ENCODE measurements around the gene INSR.
A peak's percentile ranks its signal among the peaks of the same experiment; 100 is the strongest.
"Not testable (repeated sequence)": the region's sequence is repeated elsewhere in the genome, so short reads cannot be mapped to it uniquely, and the experiment has no call there.

The INSR gene

GRCh38 chr19:7258041-7258839 is 36.0 kb downstream of the INSR start:
- no peak for DNase-seq (ENCODE audit: low read depth, low spot score)

GRCh38 chr19:7257148-7258040 is 36.8 kb downstream of the INSR start:
- DNase-seq (ENCODE audit: low read depth, low spot score), result peak; percentile 61

GRCh38 chr19:7255631-7256030 is 38.6 kb downstream of the INSR start:
- DNase-seq (ENCODE audit: low read depth, low spot score), result no peak

- no peak for DNase-seq (ENCODE audit: low read depth, low spot score)
Measured at GRCh38 chr19:7255119-7255518, 39.1 kb downstream of the INSR start.

GRCh38 chr19:7254590-7254989 is 39.6 kb downstream of the INSR start:
- DNase-seq (ENCODE audit: low read depth, low spot score), result peak; percentile 65

DNA sequence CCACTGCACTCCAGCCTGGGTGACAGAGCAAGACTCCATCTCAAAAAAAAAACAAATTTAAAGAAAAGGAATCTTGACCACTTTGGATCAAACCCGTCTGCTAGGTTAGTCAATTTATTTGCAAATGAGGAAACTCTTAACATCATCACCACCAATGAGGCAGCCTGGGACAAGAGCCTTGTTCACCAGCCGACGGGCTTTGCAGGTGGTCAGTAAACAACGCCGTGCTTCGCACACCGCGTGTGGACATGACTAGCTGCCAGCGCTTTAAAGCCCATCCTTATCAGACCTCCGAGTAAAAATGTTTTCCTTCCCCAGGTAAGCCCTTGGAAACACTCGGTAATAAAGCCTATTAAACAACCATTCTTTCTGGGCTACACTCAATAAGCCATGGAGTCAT is 41.9 kb downstream of the INSR start:
- DNase-seq (ENCODE audit: low read depth, low spot score), result no peak

GRCh38 chr19:7251494-7251893 is 42.7 kb downstream of the INSR start:
- DNase-seq (ENCODE audit: low read depth, low spot score), result no peak

DNA sequence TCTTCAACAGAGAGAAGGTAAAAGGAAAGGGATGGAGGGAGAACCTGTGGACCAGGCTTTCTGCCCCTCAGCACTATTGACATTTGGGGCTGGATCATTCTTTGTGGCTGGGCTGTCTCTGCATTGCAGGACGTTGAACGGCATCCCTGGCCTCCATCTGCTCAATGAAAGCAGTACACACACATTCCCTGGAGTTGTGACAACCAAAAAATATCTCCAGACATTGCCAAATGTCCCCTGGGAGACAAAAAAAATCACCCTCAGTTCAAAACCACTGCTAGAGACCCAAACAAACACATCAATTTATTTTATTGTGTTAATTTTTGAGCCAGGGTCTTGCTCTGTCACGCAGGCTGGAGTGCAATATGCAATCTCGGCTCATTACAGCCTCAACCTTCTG is 43.3 kb downstream of the INSR start:
- no peak for DNase-seq (ENCODE audit: low read depth, low spot score)

GRCh38 chr19:7250057-7250596 is 44.1 kb downstream of the INSR start:
- no peak for DNase-seq (ENCODE audit: low read depth, low spot score)

DNA sequence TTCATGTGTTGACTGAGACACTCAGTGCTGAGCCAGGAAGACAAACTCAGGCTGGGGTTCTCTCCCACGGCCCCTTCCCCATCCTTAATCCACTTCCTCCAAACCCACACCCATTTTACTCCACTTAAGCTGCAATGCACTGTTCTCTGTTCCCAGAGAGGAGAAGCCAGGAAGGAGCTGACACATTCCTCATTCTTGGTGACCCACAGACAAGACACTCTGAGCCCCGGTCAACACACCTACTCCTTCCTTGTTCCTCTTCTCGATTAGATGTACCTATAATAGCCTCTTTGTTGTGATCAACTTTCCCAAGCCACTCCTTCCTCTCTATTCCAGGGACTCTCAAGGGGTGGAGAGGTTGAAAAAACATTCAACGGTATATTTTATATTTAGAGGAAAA is 47.1 kb downstream of the INSR start:
- no peak for DNase-seq (ENCODE audit: low read depth, low spot score)

DNA sequence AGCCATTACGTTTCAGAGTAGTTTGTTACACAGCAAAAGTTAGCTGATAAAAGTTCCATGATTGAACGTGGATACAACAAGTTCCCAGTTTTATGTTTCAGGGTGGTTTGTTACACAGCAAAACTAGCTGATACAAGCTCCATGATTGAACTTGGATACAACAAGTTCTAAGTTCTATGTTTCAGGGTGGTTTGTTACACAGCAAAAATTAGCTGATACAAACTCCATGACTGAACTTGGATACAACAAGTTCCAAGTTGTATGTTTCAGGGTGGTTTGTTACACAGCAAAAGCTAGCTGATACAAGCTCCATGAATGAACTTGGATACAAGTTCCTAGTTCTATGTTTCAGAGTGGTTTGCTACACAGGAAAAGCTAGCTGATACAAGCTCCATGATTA is 47.6 kb downstream of the INSR start:
- DNase-seq (ENCODE audit: low read depth, low spot score), result no peak

DNA sequence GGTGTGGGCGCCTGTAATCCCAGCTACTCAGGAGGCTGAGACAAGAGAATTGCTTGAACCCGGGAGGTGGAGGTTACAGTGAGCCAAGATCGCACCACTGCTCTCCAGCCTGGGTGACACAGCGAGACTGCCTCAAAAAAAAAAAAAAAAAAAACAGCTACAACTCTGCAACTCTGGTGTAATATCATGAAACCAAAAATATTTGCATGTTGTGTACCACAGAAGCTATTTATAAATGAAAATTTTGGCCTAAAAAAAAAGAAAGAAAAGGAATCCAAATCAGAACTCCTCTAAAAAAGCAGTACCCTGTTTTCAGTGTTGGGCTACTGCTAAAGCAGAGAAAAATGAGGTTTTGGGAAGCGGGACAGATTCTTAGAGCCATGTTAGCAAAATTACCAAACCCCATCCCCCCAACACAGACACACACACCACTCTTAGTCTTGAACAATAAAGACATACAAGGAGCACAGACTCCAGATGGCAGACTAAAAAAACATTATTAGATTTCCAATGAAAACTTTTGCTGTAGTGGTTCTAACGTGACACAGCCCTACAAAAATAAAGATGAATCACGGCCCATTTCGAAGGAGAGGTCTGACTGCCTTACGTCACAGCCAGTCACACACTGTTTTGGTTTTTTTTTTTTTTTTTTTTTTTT is 51.5 kb downstream of the INSR start:
- DNase-seq (ENCODE audit: low read depth, low spot score), result no peak

- DNase-seq (ENCODE audit: low read depth, low spot score), result no peak
Measured at GRCh38 chr19:7238051-7238450, 56.2 kb downstream of the INSR start.

- DNase-seq (ENCODE audit: low read depth, low spot score), result no peak
Measured at GRCh38 chr19:7236153-7236552, 58.1 kb downstream of the INSR start.

DNA sequence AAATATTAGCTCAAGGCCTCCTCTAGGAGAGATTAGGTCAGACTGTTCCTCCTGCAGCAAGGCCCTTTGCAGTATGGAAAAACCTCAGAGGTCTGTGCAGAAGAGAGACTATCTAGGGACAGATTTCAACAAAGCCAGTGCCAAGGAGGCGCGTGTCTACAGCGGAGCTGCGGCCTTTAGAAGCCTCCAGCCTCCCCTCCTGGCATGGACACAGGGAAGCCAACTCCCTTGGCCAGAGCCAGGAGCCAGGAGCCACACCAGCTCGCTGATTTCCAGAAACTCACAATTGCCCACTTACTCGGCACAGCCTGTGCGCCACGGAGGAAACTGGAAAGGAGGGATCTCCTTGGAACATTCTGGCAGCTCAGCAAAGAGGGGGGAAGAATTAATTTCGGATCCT is 63.4 kb downstream of the INSR start:
- no peak for DNase-seq (ENCODE audit: low read depth, low spot score)

GRCh38 chr19:7229735-7230134 is 64.5 kb downstream of the INSR start:
- no peak for DNase-seq (ENCODE audit: low read depth, low spot score)

DNA sequence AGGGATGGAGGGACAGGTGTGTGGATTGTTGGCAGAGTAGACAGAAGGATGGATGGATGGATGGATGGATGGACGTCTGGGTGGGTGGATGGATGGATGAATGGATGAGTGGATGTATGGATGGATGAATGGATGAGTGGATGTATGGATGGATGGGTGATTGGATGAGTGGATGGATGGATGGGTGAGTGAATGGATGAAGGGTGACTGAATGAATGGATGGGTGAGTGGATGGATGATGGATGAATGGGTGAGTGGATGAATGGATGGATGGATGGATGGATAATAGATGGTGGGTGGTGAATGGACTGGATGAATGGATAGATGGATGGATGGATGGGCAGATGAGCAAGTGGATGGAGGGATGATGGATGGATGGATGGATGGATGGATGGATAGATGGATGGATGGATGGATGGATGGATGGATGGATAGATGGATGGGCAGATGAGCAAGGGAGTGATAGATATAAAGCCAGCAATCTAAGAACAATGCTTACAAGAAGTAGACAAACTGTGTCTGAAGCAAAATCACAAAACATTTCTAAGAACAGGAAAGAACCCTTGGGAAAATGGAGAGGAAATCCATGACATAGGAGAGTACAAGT is 65.2 kb downstream of the INSR start:
- DNase-seq (ENCODE audit: low read depth, low spot score), result no peak

GRCh38 chr19:7227735-7228134 is 66.5 kb downstream of the INSR start:
- DNase-seq (ENCODE audit: low read depth, low spot score), result no peak

- not testable (repeated sequence) for DNase-seq (ENCODE audit: low read depth, low spot score)
Measured at GRCh38 chr19:7227149-7227548, 67.1 kb downstream of the INSR start.

- no peak for DNase-seq (ENCODE audit: low read depth, low spot score)
Measured at GRCh38 chr19:7226739-7227138, 67.5 kb downstream of the INSR start.

GRCh38 chr19:7225741-7226140 is 68.5 kb downstream of the INSR start:
- no peak for DNase-seq (ENCODE audit: low read depth, low spot score)

GRCh38 chr19:7224995-7225394 is 69.2 kb downstream of the INSR start:
- DNase-seq (ENCODE audit: low read depth, low spot score), result no peak

Data from ELF-1 (cell line).